Effector CD4-positive, alpha-beta T cell (primary cell): ENCODE data around the gene PPP1R18.
A peak's percentile ranks its signal among the peaks of the same experiment; 100 is the strongest.
"Not testable (repeated sequence)": the region's sequence is repeated elsewhere in the genome, so short reads cannot be mapped to it uniquely, and the experiment has no call there.

ENCODE experiments used
- DNase-seq: peaks from one replicate; pipeline ENCODE4 v3.0.0-alpha.2; 2020

The PPP1R18 gene

DNA sequence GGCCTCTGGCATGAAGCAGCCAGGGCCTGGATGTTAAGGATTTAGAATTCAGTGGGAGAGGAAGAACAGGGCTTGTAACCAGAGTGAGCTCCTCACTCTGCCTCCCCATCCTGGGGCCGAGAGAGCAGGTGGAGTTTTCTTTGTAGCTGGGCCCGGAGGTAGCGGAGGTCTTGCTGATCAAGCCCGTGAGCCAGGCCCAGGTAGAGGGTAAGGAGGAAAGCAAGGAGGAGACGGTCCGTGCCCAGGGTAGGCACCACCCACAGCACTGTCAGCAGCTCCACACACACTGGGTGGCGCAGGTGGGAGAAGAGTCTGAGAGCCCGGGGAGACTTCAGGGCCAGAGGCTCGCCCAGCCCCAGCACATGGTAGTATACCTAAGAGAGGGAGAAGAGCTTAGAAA, 2.1 kb upstream of the PPP1R18 start:
- DNase-seq, result no peak

DNA sequence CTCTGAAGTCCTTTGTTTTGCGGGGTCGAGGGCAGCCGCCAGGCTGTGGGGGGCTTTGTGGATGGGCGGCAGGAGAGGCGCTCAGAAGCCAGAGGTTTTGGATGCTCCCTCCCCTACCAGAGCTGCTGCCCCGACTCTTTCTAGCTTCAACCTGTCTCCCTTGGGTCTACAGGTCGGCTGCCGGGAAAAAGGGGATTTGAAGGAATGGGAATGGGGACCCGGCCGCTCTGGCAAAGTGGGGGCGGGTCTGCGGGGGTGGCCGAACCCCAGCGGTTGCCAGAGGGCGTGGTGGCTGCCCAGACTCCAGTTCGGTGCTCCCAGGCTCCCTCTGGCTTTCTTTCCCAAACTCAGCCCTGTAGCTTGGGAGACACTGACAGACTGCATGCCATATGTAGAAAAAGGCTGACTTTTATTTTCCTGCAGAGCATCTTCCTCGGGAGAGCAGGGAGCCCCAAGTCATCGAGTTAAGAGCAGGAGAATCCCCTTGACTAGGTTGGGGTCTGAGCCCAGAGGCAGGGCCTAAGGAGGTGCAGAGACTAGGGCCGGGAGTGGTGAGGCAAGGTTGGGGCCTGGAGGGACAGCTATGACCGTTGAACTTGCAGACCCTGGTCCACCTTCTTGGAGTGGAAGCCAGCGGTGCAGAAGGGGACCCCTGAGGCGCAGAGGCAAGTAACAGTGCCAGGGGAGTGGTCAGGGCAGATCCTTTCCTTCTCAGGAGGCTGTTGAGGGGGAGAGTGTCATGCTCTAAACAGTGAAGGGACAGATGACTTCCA, 1.4 kb upstream of the PPP1R18 start:
- no peak for DNase-seq

DNA sequence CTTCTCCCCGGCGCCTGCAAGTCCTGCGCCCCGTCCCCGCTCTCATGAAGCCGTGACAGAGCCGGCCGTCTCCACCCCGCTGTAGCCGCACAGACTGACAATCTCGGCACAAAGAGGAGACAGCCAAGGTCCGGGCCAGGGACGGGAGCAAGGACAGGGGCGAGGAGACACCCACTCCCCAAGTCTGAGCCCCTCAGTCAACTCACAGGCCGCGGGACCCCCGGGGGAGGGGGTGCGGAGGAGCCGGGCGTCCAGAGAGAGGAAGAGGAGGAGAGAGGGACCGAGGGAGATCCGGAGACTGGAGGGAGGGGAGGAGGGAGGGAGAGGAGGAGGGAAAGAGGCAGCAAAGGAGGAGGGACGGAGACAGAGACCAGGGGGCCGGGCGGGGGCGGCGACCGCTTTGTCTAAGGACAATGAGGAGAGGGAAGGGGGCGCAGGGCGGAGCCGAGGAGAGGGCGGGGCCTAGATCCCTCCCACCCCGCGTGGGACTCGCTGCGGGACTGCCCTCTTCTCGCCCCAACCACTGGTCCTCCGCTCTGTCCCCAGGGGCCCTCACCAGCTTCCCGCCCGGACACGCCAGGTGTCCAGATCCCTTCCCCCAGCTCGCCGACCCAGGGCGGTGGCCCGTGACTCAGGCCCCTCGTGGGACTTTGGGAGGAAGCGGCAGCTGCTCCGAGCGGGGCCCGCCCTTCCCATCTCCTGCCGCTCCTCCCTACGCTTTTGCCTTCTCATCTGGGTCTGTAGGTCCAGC, 638 bp upstream of the PPP1R18 start:
- peak; percentile 69 for DNase-seq

DNA sequence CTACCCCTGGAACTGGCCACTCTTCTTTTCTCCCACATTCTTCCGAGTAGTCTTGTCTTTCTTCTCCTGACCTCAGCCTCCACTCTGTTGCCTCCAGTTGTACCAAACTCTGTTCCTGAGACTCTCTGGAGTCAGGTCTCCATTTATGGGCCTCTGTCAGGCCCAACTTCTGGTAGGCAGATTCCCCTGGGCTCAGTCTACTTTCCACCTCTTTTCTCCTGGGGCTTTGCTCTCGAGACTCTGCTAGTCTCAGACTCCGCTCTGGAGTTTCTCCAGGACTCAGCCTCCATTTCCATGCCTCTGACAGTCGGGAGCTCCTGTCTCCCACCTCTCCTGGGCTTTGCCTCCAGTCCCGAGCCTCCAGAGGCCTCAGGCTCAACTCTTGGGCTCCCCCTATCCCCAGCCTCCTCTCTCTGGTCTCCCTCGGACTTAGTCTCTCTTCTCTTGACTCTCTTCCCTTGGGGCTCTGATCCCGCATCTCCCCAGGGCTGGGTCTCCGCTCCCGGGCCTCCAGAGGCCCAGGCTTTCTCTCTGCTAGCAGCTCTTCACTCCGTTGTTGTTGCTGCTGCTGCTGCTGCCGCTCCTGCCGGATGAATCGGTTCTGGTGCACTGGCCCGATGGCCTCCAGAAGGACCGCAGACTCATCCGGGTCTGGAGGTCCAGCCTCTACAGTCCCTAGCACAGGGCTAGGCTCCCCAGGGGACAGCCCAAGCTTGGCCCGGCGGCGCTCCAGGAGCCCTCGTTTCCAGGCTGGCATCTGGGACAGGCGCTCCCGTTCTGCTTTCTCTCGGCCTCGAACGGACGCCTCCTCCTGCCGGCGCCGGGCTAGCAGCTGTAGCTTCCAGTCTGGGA, 1.1 kb downstream of the PPP1R18 start:
- no peak for DNase-seq

DNA sequence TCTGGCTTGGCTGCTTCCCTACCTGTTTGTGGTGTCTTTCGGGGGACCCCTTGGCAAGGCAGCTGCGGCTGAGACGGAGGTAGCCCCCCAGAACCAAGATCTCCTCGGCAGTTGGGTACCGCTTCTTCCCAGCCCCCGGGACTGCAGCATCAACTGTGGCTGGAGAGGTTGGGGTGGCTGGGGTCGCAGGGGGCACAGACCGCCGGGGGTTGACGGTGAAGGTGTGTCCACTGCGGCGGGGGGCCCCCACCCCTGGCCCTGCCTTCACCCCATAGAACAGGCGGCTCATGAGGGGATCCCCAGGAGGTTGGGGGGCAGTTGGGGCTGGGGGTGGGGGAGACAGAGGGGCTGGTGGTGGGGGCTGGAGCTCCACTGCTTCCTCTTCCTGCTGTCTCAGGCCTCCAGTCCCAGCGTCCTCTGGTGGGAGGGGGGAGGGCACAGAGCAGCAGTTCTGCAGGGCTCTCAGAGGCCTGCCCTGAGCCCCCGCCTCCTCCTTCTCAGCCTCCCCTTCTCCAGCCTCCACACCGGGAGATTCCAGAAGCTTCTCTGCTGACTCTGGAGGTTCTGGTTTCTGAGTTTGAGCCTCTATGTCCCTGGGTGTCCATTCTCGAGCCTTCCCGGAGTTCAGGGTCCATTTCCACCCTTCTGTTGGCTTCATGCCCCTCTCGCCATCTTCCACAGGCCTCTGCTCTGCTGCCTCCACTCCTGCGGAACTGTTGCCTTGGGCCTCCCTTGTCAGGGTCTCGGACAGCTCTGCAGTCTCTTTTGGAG, 1.9 kb downstream of the PPP1R18 start:
- DNase-seq, result peak; percentile 28

DNA sequence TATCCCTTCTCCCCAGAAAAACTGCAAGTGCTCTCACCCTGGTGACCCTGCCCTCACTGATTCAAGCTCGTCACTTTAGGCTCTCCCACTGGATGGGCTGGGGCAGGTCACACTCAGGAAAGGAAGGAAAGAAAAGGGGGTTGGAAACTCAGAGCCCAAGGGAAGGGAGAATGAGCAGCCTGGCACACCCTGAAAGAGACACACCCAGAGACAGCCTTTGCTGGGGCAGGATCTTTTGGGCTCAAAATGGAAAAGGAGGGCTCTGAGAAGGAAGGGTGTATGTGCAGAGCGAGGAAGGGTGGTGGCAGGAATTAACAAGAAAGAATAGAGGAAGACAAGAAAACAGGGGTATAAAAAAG, 2.5 kb downstream of the PPP1R18 start:
- no peak for DNase-seq

DNA sequence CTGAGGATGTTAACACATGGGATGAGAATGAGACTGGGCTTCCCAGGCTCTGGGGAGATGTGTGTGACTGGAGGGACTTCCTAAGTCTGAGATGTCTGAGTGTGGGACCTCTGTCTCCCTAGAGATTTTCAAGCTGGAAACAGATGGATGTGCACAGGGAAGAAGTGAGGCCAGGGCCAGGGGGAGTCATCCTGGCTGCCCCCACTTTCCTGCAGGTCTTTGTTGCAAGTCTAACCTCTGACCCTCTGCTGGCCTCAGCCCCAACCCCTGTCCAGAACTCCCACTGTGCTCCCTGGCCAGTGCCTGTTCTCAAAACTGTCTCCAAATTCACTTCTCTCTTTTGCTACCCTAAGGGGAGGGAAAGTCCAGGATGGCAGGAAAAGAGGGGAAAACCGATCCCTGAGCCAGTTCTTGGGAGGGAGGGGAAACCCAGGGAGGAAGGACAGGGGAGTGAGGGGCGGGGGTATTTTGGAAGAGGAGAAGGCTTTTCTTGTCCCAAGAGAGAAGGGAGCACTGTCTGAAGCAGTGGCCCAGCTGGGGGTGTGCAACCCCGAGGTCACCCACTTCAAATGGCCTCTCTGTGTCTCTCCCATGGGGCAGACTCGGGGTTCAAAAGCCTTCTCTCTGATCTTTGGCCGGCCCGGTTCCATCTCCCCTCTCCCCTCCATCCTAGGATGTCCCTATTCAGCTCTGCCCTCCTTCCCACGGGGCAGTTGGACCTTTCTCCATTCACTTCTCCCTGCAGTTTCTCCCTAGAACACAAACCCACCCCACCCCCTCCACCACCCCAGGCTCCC, 3.1 kb downstream of the PPP1R18 start:
- no peak for DNase-seq

DNA sequence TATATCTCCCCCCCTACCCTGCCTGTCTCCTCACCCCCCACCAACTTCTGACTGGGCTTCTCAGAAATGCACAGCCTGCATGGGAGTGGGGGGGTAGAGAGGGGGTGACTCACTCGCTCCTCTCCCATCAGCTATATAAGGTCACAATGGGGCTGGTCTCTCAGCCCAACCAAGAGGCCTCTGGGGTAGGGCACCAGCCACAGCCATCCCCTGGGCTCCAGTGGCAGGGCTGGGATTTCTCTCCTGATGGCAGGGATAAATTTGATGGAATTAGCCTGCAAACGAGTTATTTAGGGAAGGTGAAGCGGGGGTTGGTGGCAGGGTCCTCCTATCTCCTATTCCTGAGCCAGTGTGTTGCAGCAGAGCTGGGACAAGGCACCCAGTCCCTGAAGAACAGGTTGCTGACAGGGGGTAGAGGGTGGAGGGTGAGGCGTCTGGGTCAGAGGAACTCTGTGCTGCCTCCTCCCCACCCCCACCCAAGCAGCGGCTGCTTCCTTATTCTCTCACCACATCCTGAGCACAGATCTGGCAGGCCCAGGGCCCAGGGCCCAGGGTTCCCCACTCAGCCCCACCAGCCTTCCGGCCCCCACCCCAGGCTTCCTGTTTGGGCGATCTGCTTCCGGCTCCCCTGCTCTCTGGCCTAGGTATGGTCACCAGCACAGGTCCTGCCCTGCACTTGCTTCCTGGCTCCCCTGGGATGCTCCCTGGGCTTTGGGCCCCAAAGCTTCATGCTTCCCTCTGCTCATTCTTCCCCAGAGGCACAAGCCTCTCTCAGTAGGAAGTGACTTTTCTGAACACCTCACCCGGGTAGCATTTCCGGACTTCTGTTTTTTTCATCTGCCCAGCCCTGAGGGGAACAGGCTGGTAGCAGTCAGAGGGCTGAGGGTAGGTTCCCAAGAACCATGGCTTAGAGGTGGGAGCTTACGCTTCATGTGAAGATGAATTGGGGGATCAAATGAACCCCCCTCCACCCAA, 4.0 kb downstream of the PPP1R18 start:
- peak; percentile 81 for DNase-seq

DNA sequence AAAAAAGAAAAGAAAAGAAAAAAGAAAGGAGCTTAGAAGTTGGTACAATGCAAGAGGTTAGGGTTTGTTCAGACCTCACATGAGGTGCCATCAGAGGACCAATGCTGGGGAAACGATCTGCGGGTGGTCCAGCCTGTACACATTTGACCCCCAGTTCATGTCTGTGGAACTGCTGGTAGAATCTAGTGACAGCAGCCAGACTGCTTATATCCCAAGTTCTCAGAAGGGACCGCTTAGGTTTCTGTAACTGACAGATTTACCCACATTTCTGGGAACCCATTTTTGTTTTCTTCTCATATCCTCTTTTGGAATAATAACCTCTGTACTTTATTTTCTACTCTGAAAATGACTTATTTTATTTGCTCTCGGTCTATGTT, 4.7 kb downstream of the PPP1R18 start:
- no peak for DNase-seq

DNA sequence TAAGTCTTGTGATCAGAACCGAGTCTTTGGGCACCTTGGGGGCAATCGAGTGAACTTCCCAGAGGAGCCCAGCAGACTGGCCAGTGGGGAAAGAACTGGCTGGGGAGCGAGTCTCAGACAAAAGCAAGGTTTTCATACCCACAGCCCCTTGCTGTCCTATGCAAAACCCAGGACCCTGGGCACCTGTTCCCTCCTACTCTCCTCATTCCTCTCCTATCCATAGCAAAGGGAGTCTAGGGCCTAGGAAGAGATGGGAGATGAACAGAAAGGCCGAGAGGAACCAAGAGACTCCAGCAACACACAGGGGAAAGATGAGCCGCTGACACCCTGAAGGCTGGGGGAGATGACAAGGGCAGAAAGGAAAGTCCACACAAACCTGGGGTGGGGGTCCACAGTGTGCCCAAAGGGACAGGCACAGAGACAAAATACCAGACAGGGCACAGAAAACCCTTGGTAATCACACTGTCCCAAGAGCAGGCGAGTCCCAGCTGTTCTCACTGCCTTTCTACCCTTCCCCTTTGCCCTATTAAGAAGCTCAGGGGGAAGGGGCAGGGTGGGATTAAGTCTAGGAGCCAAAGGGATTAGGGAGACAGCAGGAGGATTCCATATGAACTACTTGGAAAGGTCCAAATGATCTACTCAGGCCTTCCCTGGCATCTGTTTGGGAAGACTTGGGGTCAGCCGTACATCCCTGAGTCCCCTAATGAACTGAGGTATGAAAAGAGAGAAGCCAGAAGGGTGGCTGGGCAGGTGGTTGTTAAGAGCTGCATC, 6.5 kb downstream of the PPP1R18 start:
- no peak for DNase-seq

DNA sequence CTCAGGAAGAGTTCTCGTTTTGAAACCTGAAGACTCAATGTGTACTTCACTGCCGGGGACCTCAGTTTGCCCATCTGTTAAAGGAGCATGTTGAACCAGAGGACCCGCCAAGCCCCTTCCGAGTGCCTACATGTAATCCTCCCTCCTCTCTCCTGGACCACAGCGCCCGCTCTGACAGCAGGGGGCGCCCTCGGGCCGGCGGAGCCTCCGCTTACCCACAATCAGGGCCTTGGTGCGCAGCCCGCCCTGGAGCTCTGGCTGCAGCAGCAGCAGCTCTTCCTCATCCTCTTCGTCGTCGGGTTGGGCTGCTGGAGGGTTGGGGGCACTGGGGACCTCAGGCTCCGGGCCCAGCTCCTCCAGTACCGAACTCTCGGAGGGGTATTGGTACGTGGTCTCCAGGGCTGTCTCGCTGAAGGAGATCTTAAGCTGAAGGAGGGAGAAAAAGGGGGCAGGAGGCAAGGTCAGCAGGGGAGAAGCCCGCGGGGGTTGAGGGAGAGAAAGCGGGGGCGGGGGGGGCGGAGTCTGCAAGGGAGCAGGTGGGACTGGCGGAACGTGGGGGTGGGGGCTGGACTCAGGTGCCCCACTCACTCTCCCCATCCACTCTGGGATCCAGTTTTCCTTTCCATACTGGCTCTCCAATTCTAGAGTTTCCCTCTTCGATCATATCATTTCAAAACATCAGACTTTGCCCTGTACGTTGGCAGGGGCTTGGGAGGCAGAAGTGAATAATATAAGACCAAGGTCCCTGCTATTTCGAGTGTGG, 7.3 kb downstream of the PPP1R18 start:
- peak; percentile 92 for DNase-seq

DNA sequence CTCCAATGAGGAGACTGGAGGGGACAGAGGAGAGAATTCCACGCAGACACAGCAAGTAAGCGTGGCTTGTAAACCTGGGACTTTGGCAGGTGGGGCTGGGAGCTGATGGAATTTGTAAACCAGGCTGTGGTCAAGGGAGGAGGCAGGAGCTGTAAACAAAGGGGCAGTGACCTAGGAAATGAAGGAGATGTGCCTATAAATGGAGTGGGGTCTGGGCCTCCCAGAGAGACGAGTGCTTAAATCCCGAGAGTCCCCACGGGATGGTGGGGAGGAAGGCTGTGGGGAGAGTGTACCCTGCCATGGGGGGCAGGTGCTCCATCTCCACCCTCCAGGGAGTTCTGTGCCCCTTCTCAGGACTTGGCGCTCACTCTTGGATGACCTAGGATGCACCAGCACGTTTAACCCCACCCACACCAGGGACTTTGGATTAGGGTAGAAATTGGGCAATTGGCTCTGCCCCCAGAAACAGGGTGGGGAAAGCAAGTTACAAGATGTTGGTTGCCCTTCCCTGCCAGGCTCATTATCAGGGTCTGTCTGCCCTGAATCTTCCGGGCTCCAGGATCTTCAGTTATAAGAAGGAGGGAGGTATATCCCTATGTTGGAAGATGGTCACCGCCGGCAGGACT, 9.7 kb downstream of the PPP1R18 start:
- no peak for DNase-seq

DNA sequence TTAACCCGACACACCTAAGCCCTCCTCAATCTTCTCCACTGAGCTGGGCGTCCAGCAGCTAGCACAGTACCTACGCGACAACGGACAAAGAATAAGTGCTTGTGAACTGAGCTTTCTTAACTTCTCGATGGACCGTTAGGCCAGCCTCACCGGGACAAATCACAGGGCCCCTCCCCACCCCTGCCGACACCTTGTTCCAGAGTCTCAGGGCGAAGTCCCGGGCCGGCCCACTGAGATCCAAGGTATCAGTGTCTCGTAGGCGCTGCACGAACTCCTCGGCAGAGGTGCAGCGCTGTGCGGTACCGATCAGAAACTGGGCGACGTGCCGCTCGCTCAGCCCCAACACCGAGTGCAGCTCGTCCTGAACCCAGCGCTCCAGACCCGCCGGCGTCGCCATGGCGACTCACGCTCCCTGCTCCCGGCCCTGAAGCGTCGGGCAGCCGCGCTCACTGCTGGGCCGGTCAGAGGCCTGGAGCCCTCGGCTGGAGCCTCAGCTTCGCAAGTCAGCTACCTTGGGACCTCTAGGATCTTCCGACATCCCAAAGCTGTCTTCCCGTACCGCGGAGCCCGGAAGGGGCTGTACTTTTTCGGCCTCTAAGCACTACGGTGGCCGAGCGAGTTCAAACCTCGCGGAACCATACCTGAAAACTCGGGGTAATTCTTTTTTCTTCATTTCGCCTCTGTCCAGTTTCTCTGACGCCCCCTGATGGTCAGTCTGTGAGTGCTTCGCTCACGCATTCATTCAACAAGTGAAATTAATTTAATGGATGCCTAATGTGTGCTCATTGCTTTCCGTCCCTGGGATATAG, 13.8 kb downstream of the PPP1R18 start, which contains the start of gene DHX16:
Gene DHX16, minus strand, starts transcription at position 562 of the 809 bp plus-strand sequence. Its CDS starts 165 bp downstream, at position 397.
- DNase-seq, result peak; percentile 92

DNA sequence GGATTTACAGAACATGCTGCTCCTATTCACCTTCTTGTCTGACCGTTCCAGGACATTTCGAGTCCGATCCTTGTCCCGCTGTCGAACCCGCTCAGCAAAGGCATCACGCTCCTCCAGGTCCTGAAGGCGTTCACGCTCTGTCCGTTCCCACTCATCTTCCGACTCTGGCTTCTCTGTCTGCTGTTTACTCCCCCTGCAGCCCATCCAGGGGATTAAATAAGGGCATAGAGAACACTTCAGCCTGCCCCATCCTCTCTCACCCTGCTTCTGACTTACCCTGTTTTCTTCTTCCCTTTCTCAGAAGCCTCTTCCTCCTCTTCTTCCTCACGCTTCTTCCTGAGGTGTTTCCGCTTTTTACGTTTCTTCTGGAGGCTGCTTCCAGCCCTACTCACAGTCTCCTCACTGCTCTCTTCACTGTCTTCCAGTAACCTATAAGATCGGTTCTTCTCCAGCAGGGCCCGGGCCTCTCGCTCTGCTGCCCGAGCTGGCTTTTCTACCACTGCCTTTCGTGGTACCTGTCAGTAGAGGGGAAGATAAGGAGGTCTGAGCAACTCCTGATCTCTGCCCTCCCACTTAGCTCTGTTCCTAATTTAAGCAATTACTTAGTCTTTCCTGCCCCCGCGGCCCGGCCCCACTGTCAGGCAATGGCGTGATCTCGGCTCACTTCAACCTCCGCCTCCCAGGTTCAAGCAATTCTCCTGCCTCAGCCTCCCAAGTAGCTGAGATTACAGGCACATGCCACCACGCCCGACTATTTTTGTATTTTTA, 15.5 kb downstream of the PPP1R18 start:
- DNase-seq, result no peak

DNA sequence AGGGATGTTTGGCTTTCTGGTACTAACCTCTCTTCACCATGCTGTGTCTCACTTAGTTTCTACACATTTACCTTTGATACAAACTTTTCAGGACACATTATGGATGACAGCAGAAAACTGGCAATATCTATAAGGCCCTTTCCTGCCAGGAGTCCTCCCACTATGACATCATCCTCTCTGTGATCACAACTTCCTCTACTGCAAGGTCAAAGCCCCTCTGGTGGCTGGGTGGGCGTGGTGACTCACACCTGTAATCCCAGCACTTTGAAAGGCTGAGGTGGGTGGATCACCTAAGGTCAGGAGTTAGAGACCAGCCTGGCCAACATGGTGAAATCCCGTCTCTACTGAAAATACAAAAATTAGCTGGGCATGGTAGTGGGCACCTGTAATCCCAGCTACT, 20.1 kb downstream of the PPP1R18 start:
- not testable (repeated sequence) for DNase-seq

DNA sequence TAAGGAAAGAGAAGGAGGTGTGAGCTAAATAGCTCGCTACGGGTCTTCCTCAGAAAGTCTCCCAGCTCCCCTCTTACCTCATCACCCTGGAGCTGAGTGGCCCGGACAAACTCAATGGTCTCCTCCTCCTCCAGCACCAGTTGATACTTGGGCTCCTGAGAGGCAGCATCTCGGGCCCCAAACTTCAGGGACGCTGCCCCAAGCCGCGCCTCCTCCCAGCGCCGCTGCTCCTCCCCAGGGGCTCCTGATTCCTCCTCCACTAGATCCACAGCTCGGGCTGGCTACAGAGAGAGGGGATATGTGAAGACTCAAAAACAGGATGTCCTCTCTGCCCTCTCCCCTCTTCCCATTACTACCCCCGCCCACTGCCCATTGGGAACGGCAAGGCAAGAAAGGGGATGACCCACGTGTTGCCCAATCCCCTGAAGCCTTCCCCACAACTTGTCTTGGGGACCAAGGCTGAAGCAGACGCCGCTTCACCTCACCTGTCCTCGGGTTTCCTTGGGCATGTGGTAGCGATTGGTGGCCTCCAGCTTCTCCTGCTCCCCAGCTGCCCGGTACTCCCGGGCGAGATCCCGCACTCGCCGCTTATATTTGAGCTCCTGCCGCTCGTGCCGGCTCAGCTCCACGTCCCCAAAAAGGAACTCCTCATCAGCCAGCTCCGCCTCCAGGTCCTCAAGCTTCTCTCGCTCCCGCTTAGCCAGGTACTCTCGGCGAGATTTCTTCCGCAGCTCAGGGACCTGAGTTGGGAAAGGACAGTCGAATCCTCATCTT, 21.3 kb downstream of the PPP1R18 start:
- no peak for DNase-seq
